WTC11 (cell line): ENCODE results near the gene PRUNE2. TPM values are rescaled to one million over a fixed set of nuclear protein-coding genes. Genes with fewer than 3 reads are reported as not detected.

Experiments
- ATAC-seq: fragments of 200-7000 bp; cut with Tn5 transposase; 2 replicates; pipeline ENCODE4 v1.10.0; 2021; ENCODE audit warnings: mild to moderate bottlenecking, moderate library complexity
- CTCF ChIA-PET: fragments of 300-600 bp; sonication (Branson Sonifier 250); formaldehyde crosslinking; loops from one replicate; lab custom pipeline; 2021; ENCODE audit warnings: antibody characterized with exemption; lab: Charles Lee
- POLR2A ChIA-PET: fragments of 350-600 bp; sonication (Branson Sonifier 250); formaldehyde crosslinking; loops from one replicate; lab custom pipeline; 2021; ENCODE audit warnings: antibody characterized with exemption; lab: Charles Lee
- DNase-seq: peaks from one replicate; pipeline ENCODE4 v3.0.0; 2021; ENCODE audit warnings: low spot score
- H3K27ac Mint-ChIP-seq: 2 replicates; pipeline ENCODE4 v1.8.0; 2021; ENCODE audit warnings: mixed read lengths
- H3K27me3 Mint-ChIP-seq: 2 replicates; pipeline ENCODE4 v1.8.0; 2021; ENCODE audit warnings: low read depth, mild to moderate bottlenecking, moderate library complexity, mixed read lengths
- H3K36me3 Mint-ChIP-seq: 2 replicates; pipeline ENCODE4 v1.8.0; 2021; ENCODE audit warnings: mixed read lengths
- H3K4me1 Mint-ChIP-seq: 2 replicates; pipeline ENCODE4 v1.8.0; 2022; ENCODE audit warnings: mixed read lengths
- H3K4me3 Mint-ChIP-seq: 2 replicates; pipeline ENCODE4 v1.8.0; 2021; ENCODE audit warnings: mild to moderate bottlenecking, moderate library complexity, mixed read lengths
- H3K9me3 Mint-ChIP-seq: 2 replicates; pipeline ENCODE4 v1.8.0; 2021; ENCODE audit warnings: mixed read lengths
- CBFB ChIP-seq: sonication (generic); formaldehyde crosslinking; IDR thresholded peaks from 2 replicates; pipeline ENCODE4 v1.8.1; 2022; ENCODE audit warnings: mild to moderate bottlenecking, low read depth, missing genetic modification reagents
- FOXK1 ChIP-seq: sonication (generic); formaldehyde crosslinking; IDR thresholded peaks from 2 replicates; pipeline ENCODE4 v1.8.0; 2022; ENCODE audit warnings: mild to moderate bottlenecking, moderate library complexity, missing genetic modification reagents
- GTF2I ChIP-seq: fragments of 250-450 bp; sonication (Bioruptor Pico); conservative IDR thresholded peaks from 2 replicates; pipeline ENCODE4 v1.4.0; 2021; ENCODE audit warnings: mild to moderate bottlenecking
- JAZF1 ChIP-seq: fragments of 250-450 bp; sonication (Bioruptor Pico); IDR thresholded peaks from 2 replicates; pipeline ENCODE4 v1.9.0; 2021; ENCODE audit warnings: moderate library complexity, mild to moderate bottlenecking, inconsistent platforms
- KAT7 ChIP-seq: sonication (generic); formaldehyde crosslinking; IDR thresholded peaks from 2 replicates; pipeline ENCODE4 v1.8.1; 2023; ENCODE audit warnings: missing genetic modification reagents, mild to moderate bottlenecking, borderline replicate concordance
- MXD4 ChIP-seq: fragments of 250-450 bp; sonication (Bioruptor Pico); IDR thresholded peaks from 2 replicates; pipeline ENCODE4 v1.8.0; 2021; ENCODE audit warnings: mild to moderate bottlenecking, moderate library complexity, borderline replicate concordance
- MYBL2 ChIP-seq: sonication (generic); formaldehyde crosslinking; IDR thresholded peaks from 2 replicates; pipeline ENCODE4 v1.8.1; 2023; ENCODE audit warnings: mild to moderate bottlenecking, moderate library complexity, missing genetic modification reagents
- NR1H2 ChIP-seq: sonication (generic); formaldehyde crosslinking; IDR thresholded peaks from 2 replicates; pipeline ENCODE4 v1.9.0; 2021; ENCODE audit warnings: mild to moderate bottlenecking, moderate library complexity, missing genetic modification reagents
- NR3C1 ChIP-seq: sonication (generic); formaldehyde crosslinking; conservative IDR thresholded peaks from 2 replicates; pipeline ENCODE4 v1.8.1; 2023; ENCODE audit warnings: low read depth, mild to moderate bottlenecking, missing genetic modification reagents
- OVOL2 ChIP-seq: fragments of 250-450 bp; sonication (Bioruptor Pico); IDR thresholded peaks from 2 replicates; pipeline ENCODE4 v1.9.0; 2021; ENCODE audit warnings: mild to moderate bottlenecking, borderline replicate concordance
- PRRX2 ChIP-seq: fragments of 250-450 bp; sonication (Bioruptor Pico); IDR thresholded peaks from 2 replicates; pipeline ENCODE4 v1.8.0; 2021; ENCODE audit warnings: mild to moderate bottlenecking
- RELA ChIP-seq: sonication (generic); formaldehyde crosslinking; IDR thresholded peaks from 2 replicates; pipeline ENCODE4 v1.8.1; 2022; ENCODE audit warnings: missing genetic modification reagents, mild to moderate bottlenecking, borderline replicate concordance
- RORB ChIP-seq: fragments of 250-450 bp; sonication (Bioruptor Pico); IDR thresholded peaks from 2 replicates; pipeline ENCODE4 v1.9.0; 2021; ENCODE audit warnings: mild to moderate bottlenecking
- SMAD4 ChIP-seq: sonication (generic); formaldehyde crosslinking; IDR thresholded peaks from 2 replicates; pipeline ENCODE4 v1.8.0; 2022; ENCODE audit warnings: mild to moderate bottlenecking, missing genetic modification reagents
- TEAD4 ChIP-seq: sonication (generic); formaldehyde crosslinking; IDR thresholded peaks from 2 replicates; pipeline ENCODE4 v1.8.0; 2022; ENCODE audit warnings: mild to moderate bottlenecking, missing genetic modification reagents
- ZNF138 ChIP-seq: sonication (generic); formaldehyde crosslinking; conservative IDR thresholded peaks from 2 replicates; pipeline ENCODE4 v1.8.1; 2022; ENCODE audit warnings: mild to moderate bottlenecking, moderate library complexity, missing genetic modification reagents
- ZNF416 ChIP-seq: fragments of 250-450 bp; sonication (Bioruptor Pico); IDR thresholded peaks from 2 replicates; pipeline ENCODE4 v1.9.0; 2021; ENCODE audit warnings: mild to moderate bottlenecking, inconsistent platforms
- ZNF423 ChIP-seq: fragments of 250-450 bp; sonication (Bioruptor Pico); IDR thresholded peaks from 2 replicates; pipeline ENCODE4 v2.1.2; 2022; ENCODE audit warnings: mild to moderate bottlenecking, moderate library complexity
- total RNA-seq: library from RNA; stranded (reverse); gene quantifications from 3 replicates; pipeline ENCODE4 v1.2.3, GENCODE V29; 2021
- TF ChIP-seq, protein P1 (sequence below): sonication (generic); formaldehyde crosslinking; IDR thresholded peaks from 2 replicates; pipeline ENCODE4 v1.8.0; 2023; ENCODE audit warnings: missing genetic modification reagents
- TF ChIP-seq, protein P2 (sequence below): sonication (generic); formaldehyde crosslinking; IDR thresholded peaks from 2 replicates; pipeline ENCODE4 v1.8.0; 2022; ENCODE audit warnings: missing genetic modification reagents
- TF ChIP-seq, protein P3 (sequence below): sonication (generic); formaldehyde crosslinking; IDR thresholded peaks from 2 replicates; pipeline ENCODE4 v1.8.0; 2022; ENCODE audit warnings: mild to moderate bottlenecking, missing genetic modification reagents
- TF ChIP-seq, protein P4 (sequence below): fragments of 250-450 bp; sonication (Bioruptor Pico); IDR thresholded peaks from 2 replicates; pipeline ENCODE4 v1.9.0; 2021; ENCODE audit warnings: mild to moderate bottlenecking
- TF ChIP-seq, protein P5 (sequence below): sonication (generic); formaldehyde crosslinking; IDR thresholded peaks from 2 replicates; pipeline ENCODE4 v1.8.0; 2023; ENCODE audit warnings: mild to moderate bottlenecking, missing genetic modification reagents
- TF ChIP-seq, protein P6 (sequence below): sonication (generic); formaldehyde crosslinking; IDR thresholded peaks from 2 replicates; pipeline ENCODE4 v1.8.0; 2022; ENCODE audit warnings: mild to moderate bottlenecking, missing genetic modification reagents

PRUNE2 gene
- total RNA-seq, 1 experiment from 2014 or later: 13.1 TPM

DNA sequence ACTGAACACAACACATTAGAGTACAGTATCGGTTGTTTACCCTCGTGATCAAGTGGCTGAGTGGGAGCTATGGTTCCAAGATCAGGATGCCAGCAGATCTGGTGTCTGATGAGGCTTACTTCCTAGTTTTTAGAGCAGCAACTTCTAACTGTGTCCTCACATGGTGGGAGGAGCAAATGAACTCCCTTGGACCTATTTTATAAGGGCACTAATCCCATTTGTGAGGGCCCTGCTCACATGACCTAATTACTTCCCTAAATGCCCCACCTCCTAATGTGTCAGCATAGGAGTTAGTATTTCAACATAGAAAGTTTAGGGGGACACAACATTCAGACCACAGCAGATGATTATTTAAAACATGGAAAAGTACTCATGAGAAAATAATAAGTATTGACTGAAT is 335.1 kb downstream of the PRUNE2 start (continued):
- TF ChIP-seq, protein P1, sequence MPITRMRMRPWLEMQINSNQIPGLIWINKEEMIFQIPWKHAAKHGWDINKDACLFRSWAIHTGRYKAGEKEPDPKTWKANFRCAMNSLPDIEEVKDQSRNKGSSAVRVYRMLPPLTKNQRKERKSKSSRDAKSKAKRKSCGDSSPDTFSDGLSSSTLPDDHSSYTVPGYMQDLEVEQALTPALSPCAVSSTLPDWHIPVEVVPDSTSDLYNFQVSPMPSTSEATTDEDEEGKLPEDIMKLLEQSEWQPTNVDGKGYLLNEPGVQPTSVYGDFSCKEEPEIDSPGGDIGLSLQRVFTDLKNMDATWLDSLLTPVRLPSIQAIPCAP (CRISPR knock-in tag): no peak
- no peak for TF ChIP-seq NR3C1 (CRISPR knock-in tag)
- TF ChIP-seq TEAD4: no peak
- no peak for TF ChIP-seq CBFB (CRISPR knock-in tag)
- no peak for TF ChIP-seq JAZF1
- TF ChIP-seq, protein P2, sequence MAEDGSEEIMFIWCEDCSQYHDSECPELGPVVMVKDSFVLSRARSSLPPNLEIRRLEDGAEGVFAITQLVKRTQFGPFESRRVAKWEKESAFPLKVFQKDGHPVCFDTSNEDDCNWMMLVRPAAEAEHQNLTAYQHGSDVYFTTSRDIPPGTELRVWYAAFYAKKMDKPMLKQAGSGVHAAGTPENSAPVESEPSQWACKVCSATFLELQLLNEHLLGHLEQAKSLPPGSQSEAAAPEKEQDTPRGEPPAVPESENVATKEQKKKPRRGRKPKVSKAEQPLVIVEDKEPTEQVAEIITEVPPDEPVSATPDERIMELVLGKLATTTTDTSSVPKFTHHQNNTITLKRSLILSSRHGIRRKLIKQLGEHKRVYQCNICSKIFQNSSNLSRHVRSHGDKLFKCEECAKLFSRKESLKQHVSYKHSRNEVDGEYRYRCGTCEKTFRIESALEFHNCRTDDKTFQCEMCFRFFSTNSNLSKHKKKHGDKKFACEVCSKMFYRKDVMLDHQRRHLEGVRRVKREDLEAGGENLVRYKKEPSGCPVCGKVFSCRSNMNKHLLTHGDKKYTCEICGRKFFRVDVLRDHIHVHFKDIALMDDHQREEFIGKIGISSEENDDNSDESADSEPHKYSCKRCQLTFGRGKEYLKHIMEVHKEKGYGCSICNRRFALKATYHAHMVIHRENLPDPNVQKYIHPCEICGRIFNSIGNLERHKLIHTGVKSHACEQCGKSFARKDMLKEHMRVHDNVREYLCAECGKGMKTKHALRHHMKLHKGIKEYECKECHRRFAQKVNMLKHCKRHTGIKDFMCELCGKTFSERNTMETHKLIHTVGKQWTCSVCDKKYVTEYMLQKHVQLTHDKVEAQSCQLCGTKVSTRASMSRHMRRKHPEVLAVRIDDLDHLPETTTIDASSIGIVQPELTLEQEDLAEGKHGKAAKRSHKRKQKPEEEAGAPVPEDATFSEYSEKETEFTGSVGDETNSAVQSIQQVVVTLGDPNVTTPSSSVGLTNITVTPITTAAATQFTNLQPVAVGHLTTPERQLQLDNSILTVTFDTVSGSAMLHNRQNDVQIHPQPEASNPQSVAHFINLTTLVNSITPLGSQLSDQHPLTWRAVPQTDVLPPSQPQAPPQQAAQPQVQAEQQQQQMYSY (CRISPR knock-in tag): no peak
- TF ChIP-seq OVOL2 (CRISPR knock-in tag): no peak
- no peak for TF ChIP-seq GTF2I (CRISPR knock-in tag)

DNA sequence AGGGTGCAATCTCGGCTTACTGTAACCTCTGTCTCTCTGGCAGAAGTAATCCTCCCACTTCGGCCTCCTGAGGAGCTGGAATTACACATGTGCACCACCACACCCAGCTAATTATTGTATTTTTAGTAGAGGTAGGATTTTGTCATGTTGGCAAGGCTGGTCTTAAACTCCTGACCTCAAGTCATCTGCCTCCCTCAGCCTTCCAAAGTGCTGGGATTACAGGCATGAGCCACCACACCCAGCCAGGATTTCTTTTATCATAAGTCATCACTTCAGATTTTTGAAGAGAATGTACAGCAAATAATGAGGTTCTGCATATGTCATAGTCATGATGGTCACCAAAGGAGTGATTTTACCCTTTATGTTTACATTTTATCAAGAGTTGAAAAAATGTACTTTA is 338.8 kb downstream of the PRUNE2 start:
- H3K27ac Mint-ChIP-seq: no peak overlapping the region
- peaks cover under 1% of the 10 kb centered on the region for H3K4me1 Mint-ChIP-seq
- no peak for DNase-seq
- no peak for TF ChIP-seq RORB (CRISPR knock-in tag)
- no peak for TF ChIP-seq NR3C1 (CRISPR knock-in tag)
- no peak for TF ChIP-seq RELA (CRISPR knock-in tag)
- no peak for TF ChIP-seq TEAD4
- TF ChIP-seq ZNF416 (CRISPR knock-in tag): no peak
- TF ChIP-seq, protein P3, sequence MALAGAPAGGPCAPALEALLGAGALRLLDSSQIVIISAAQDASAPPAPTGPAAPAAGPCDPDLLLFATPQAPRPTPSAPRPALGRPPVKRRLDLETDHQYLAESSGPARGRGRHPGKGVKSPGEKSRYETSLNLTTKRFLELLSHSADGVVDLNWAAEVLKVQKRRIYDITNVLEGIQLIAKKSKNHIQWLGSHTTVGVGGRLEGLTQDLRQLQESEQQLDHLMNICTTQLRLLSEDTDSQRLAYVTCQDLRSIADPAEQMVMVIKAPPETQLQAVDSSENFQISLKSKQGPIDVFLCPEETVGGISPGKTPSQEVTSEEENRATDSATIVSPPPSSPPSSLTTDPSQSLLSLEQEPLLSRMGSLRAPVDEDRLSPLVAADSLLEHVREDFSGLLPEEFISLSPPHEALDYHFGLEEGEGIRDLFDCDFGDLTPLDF (CRISPR knock-in tag): no peak
- no peak for TF ChIP-seq NR1H2 (CRISPR knock-in tag)
- no peak for TF ChIP-seq JAZF1
- no peak for TF ChIP-seq MYBL2 (CRISPR knock-in tag)
- TF ChIP-seq, protein P4, sequence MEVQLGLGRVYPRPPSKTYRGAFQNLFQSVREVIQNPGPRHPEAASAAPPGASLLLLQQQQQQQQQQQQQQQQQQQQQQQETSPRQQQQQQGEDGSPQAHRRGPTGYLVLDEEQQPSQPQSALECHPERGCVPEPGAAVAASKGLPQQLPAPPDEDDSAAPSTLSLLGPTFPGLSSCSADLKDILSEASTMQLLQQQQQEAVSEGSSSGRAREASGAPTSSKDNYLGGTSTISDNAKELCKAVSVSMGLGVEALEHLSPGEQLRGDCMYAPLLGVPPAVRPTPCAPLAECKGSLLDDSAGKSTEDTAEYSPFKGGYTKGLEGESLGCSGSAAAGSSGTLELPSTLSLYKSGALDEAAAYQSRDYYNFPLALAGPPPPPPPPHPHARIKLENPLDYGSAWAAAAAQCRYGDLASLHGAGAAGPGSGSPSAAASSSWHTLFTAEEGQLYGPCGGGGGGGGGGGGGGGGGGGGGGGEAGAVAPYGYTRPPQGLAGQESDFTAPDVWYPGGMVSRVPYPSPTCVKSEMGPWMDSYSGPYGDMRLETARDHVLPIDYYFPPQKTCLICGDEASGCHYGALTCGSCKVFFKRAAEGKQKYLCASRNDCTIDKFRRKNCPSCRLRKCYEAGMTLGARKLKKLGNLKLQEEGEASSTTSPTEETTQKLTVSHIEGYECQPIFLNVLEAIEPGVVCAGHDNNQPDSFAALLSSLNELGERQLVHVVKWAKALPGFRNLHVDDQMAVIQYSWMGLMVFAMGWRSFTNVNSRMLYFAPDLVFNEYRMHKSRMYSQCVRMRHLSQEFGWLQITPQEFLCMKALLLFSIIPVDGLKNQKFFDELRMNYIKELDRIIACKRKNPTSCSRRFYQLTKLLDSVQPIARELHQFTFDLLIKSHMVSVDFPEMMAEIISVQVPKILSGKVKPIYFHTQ (CRISPR knock-in tag): no peak
- TF ChIP-seq, protein P1 (CRISPR knock-in tag): no peak
- TF ChIP-seq, protein P5, sequence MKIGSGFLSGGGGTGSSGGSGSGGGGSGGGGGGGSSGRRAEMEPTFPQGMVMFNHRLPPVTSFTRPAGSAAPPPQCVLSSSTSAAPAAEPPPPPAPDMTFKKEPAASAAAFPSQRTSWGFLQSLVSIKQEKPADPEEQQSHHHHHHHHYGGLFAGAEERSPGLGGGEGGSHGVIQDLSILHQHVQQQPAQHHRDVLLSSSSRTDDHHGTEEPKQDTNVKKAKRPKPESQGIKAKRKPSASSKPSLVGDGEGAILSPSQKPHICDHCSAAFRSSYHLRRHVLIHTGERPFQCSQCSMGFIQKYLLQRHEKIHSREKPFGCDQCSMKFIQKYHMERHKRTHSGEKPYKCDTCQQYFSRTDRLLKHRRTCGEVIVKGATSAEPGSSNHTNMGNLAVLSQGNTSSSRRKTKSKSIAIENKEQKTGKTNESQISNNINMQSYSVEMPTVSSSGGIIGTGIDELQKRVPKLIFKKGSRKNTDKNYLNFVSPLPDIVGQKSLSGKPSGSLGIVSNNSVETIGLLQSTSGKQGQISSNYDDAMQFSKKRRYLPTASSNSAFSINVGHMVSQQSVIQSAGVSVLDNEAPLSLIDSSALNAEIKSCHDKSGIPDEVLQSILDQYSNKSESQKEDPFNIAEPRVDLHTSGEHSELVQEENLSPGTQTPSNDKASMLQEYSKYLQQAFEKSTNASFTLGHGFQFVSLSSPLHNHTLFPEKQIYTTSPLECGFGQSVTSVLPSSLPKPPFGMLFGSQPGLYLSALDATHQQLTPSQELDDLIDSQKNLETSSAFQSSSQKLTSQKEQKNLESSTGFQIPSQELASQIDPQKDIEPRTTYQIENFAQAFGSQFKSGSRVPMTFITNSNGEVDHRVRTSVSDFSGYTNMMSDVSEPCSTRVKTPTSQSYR (CRISPR knock-in tag): no peak
- TF ChIP-seq FOXK1: no peak
- TF ChIP-seq, protein P6, sequence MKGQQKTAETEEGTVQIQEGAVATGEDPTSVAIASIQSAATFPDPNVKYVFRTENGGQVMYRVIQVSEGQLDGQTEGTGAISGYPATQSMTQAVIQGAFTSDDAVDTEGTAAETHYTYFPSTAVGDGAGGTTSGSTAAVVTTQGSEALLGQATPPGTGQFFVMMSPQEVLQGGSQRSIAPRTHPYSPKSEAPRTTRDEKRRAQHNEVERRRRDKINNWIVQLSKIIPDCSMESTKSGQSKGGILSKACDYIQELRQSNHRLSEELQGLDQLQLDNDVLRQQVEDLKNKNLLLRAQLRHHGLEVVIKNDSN (CRISPR knock-in tag): no peak
- TF ChIP-seq KAT7 (CRISPR knock-in tag): no peak
- TF ChIP-seq MXD4 (CRISPR knock-in tag): no peak
- TF ChIP-seq SMAD4 (CRISPR knock-in tag): no peak
- no peak for TF ChIP-seq PRRX2 (CRISPR knock-in tag)
- TF ChIP-seq ZNF423 (CRISPR knock-in tag): no peak
- no peak for TF ChIP-seq ZNF138 (CRISPR knock-in tag)
- H3K4me3 Mint-ChIP-seq: no peak overlapping the region
- H3K36me3 Mint-ChIP-seq: no peaks in the 10 kb centered on the region
- peaks cover 2% of the 10 kb centered on the region; the same call in 1 of the 2 replicates for H3K27me3 Mint-ChIP-seq
- peaks cover 11% of the 10 kb centered on the region for H3K9me3 Mint-ChIP-seq
- ChIA-PET CTCF (no interaction called here), POLR2A (no interaction called here)
- ATAC-seq: no peak
